ENCODE data around the gene SLC7A8.

SLC7A8 gene

GRCh38 chr14:23132970-23133369, 50.5 kb downstream of the SLC7A8 start:
- H3K4me3 ChIP-seq (ENCODE audit: low read depth, low read length): no peak overlapping the region
- DNase-seq (ENCODE audit: low read depth): no peak
- no peak for TF ChIP-seq CTCF (IDR thresholded peaks at IDR 0.05; ENCODE audit: low read depth, low read length, missing control alignments)

GRCh38 chr14:23131482-23131881, 52.0 kb downstream of the SLC7A8 start:
- H3K4me3 ChIP-seq (ENCODE audit: low read depth, low read length): no peak overlapping the region
- no peak for TF ChIP-seq CTCF (IDR thresholded peaks at IDR 0.05; ENCODE audit: low read depth, low read length, missing control alignments)

GRCh38 chr14:23130871-23131270, 52.6 kb downstream of the SLC7A8 start:
- TF ChIP-seq CTCF (IDR thresholded peaks at IDR 0.05; ENCODE audit: low read depth, low read length, missing control alignments): no peak
- DNase-seq (ENCODE audit: low read depth): no peak
- H3K4me3 ChIP-seq (ENCODE audit: low read depth, low read length): no peak overlapping the region

More at GRCh38 chr14:23131482-23131881, 52.0 kb downstream of the SLC7A8 start:
- DNase-seq (ENCODE audit: low read depth): no peak

- no peak overlapping the region for H3K4me3 ChIP-seq (ENCODE audit: low read depth, low read length)
These were observed 53.6 kb downstream of the SLC7A8 start for GRCh38 chr14:23129759-23130316.

GRCh38 chr14:23128969-23129758, 54.3 kb downstream of the SLC7A8 start:
- TF ChIP-seq CTCF (IDR thresholded peaks at IDR 0.05; ENCODE audit: low read depth, low read length, missing control alignments): no peak

More at GRCh38 chr14:23129759-23130316, 53.6 kb downstream of the SLC7A8 start:
- TF ChIP-seq CTCF (IDR thresholded peaks at IDR 0.05; ENCODE audit: low read depth, low read length, missing control alignments): no peak
- DNase-seq (ENCODE audit: low read depth): no peak

GRCh38 chr14:23127861-23128260, 55.6 kb downstream of the SLC7A8 start:
- no peak for DNase-seq (ENCODE audit: low read depth)
- H3K4me3 ChIP-seq (ENCODE audit: low read depth, low read length): no peak overlapping the region
- TF ChIP-seq CTCF (IDR thresholded peaks at IDR 0.05; ENCODE audit: low read depth, low read length, missing control alignments): no peak

More at GRCh38 chr14:23128969-23129758, 54.3 kb downstream of the SLC7A8 start:
- no peak for DNase-seq (ENCODE audit: low read depth)
- no peak overlapping the region for H3K4me3 ChIP-seq (ENCODE audit: low read depth, low read length)

Measured in GM12864 (cell line).